ENCODE results near the gene CIAO3. TPM values are rescaled to one million over a fixed set of nuclear protein-coding genes. Genes with fewer than 3 reads are reported as not detected.
"Not testable (repeated sequence)": the region's sequence is repeated elsewhere in the genome, so short reads cannot be mapped to it uniquely, and the experiment has no call there.

The CIAO3 gene
- total RNA-seq, 2 experiments from 2014 or later: 33.3 to 38.2 TPM

GRCh38 chr16:692356-693108, 48.3 kb downstream of the CIAO3 start:
- ChIA-PET POLR2A (interaction anchor here (1.3 to 4.1 kb wide), 5 partner anchors 8 to 28 kb away, joined by 3 to 55 read pairs (median 6); partner anchors contain the start of genes ANTKMT, JMJD8, RHOT2 and STUB1), CTCF (no interaction called here)
- Histone ChIP-seq H3K27ac (ENCODE audit: low read depth in 1 of 2, low read length in 2 of 2) (no peak overlapping the region), H3K4me3 (ENCODE audit: low read length) (no peak overlapping the region), H3K27me3 (ENCODE audit: control insufficient read depth in 1 of 2, insufficient read depth in 2 of 2, low read length in 2 of 2) (no peaks in the 10 kb centered on the region), H3K9me3 (ENCODE audit: control insufficient read depth in 1 of 2, insufficient read depth in 1 of 2, low read length in 2 of 2) (peaks cover 0 to 7% of the 10 kb centered on the region in 2 experiments), H3K36me3 (ENCODE audit: insufficient read depth, low read length) (no peaks in the 10 kb centered on the region), H3K4me1 (ENCODE audit: insufficient read depth, low read length) (peaks cover 56% of the 10 kb centered on the region)
- Mint-ChIP-seq H3K27me3 (no peaks in the 10 kb centered on the region), H3K27ac (peak overlapping the region; percentile 57), H3K36me3 (ENCODE audit: low read depth) (peaks cover 5% of the 10 kb centered on the region), H3K9me3 (no peaks in the 10 kb centered on the region), H3K4me1 (ENCODE audit: low read depth) (peaks cover 22% of the 10 kb centered on the region), H3K4me3 (peak overlapping the region; percentile 80)
- TF ChIP-seq, protein P1, sequence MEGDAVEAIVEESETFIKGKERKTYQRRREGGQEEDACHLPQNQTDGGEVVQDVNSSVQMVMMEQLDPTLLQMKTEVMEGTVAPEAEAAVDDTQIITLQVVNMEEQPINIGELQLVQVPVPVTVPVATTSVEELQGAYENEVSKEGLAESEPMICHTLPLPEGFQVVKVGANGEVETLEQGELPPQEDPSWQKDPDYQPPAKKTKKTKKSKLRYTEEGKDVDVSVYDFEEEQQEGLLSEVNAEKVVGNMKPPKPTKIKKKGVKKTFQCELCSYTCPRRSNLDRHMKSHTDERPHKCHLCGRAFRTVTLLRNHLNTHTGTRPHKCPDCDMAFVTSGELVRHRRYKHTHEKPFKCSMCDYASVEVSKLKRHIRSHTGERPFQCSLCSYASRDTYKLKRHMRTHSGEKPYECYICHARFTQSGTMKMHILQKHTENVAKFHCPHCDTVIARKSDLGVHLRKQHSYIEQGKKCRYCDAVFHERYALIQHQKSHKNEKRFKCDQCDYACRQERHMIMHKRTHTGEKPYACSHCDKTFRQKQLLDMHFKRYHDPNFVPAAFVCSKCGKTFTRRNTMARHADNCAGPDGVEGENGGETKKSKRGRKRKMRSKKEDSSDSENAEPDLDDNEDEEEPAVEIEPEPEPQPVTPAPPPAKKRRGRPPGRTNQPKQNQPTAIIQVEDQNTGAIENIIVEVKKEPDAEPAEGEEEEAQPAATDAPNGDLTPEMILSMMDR (IDR thresholded peaks at IDR 0.05): no peak
- DNase-seq: no peak
- ATAC-seq (ENCODE audit: poor library complexity): no peak
- intact Hi-C loops (cut with DNase I, micrococcal nuclease): loop anchor here in 1 of 2 experiments (10.0 kb wide), 2 partner anchors 722 to 1272 kb away; partner anchors contain the start of genes RNF151, RPS2 and UNKL

GRCh38 chr16:691242-691641, 49.6 kb downstream of the CIAO3 start:
- H3K9me3 Mint-ChIP-seq; H3K27me3 ChIP-seq (ENCODE audit: control insufficient read depth in 1 of 2, insufficient read depth in 2 of 2, low read length in 2 of 2); DNase-seq; H3K27me3 Mint-ChIP-seq; H3K36me3 Mint-ChIP-seq (ENCODE audit: low read depth); H3K36me3 ChIP-seq (ENCODE audit: insufficient read depth, low read length); H3K27ac ChIP-seq (ENCODE audit: low read depth in 1 of 2, low read length in 2 of 2); CTCF ChIA-PET; H3K4me3 ChIP-seq (ENCODE audit: low read length); H3K27ac Mint-ChIP-seq; H3K9me3 ChIP-seq (ENCODE audit: control insufficient read depth in 1 of 2, insufficient read depth in 1 of 2, low read length in 2 of 2); ATAC-seq (ENCODE audit: poor library complexity): not testable (repeated sequence)
- H3K4me3 Mint-ChIP-seq: peak overlapping the region; percentile 96
- peaks cover 51% of the 10 kb centered on the region for H3K4me1 ChIP-seq (ENCODE audit: insufficient read depth, low read length)
- intact Hi-C loops (cut with DNase I, micrococcal nuclease): loop anchor here in 1 of 2 experiments (10.0 kb wide), 2 partner anchors 724 to 1274 kb away; partner anchors contain the start of genes RNF151, RPS2 and UNKL
- POLR2A ChIA-PET: interaction anchor here (0.7 to 2.2 kb wide), 4 partner anchors 11 to 116 kb away, joined by 3 to 8 read pairs (median 3); partner anchors contain the start of genes CHTF18, RHOT2, RPUSD1 and STUB1
- peaks cover 22% of the 10 kb centered on the region for H3K4me1 Mint-ChIP-seq (ENCODE audit: low read depth)

DNA sequence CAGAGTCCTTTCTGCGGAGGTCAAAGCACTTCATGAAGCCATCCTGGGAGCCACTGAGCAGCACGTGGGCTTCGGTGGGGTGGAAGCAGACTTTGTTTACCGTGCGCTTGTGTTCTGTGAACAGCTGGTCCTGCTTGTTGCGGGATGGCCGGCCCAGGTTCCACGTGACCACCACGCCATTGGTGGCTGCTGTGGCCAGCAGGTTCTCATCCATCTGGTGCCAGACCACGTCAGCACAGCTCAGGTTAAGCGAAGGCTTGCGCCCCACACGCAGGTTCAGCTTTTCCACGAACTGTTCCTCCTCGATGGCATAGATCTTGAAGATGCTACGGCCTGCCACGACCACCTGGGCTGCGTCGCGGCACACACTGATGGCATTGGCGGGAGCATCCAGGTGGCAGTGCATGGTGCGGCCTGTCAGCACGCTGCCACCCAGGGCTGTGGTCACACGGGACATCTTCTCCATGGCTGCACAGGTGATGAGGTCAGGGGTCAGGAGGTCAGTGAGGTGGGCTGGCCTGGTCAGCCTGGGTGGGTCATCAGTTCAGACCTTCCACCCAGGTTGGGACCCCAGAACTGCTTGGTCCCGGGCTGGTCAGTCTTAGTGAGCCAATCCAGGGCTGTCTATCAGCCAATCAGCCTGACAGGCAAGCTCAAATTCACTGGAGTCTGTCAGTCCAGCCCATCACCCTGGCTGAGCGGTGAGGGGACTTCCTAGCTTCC, 51.5 kb downstream of the CIAO3 start:
- peak in 1 of 14 experiments; percentile 44 for DNase-seq
- Histone ChIP-seq H3K27me3 (ENCODE audit: control insufficient read depth in 1 of 2, insufficient read depth in 2 of 2, low read length in 2 of 2) (no peaks in the 10 kb centered on the region), H3K36me3 (ENCODE audit: insufficient read depth, low read length) (peaks cover 11% of the 10 kb centered on the region), H3K9me3 (ENCODE audit: control insufficient read depth in 1 of 2, insufficient read depth in 1 of 2, low read length in 2 of 2) (peaks cover 0 to 7% of the 10 kb centered on the region in 2 experiments), H3K27ac (ENCODE audit: low read depth in 1 of 2, low read length in 2 of 2) (peak overlapping the region; percentile 69 to 73), H3K4me3 (ENCODE audit: low read length) (peak overlapping the region; percentile 88), H3K4me1 (ENCODE audit: insufficient read depth, low read length) (peaks cover 52% of the 10 kb centered on the region)
- TF ChIP-seq, protein P1 (IDR thresholded peaks at IDR 0.05): no peak
- H3K36me3 Mint-ChIP-seq (ENCODE audit: low read depth): peaks cover 5% of the 10 kb centered on the region
- POLR2A ChIA-PET: interaction anchor here (0.9 to 3.0 kb wide), 9 partner anchors 8 to 314 kb away, joined by 3 to 35 read pairs (median 6); partner anchors contain the start of genes CHTF18, METTL26, RHOT2 and RPUSD1
- peaks cover 15% of the 10 kb centered on the region for H3K4me1 Mint-ChIP-seq (ENCODE audit: low read depth)
- H3K27ac Mint-ChIP-seq: peak overlapping the region; percentile 88
- H3K4me3 Mint-ChIP-seq: peak overlapping the region; percentile 96
- no peak for ATAC-seq (ENCODE audit: poor library complexity)
- CTCF ChIA-PET: interaction anchor here (1.0 to 1.3 kb wide), 2 partner anchors 22 to 23 kb away, joined by 3 read pairs; no protein-coding TSS in a partner anchor
- intact Hi-C loops (cut with DNase I, micrococcal nuclease): no loop called here
- no peaks in the 10 kb centered on the region for H3K9me3 Mint-ChIP-seq
- no peaks in the 10 kb centered on the region for H3K27me3 Mint-ChIP-seq
